Esophagus muscularis mucosa (tissue), 4 donors: Measurements from ENCODE around the gene ATRNL1. TPM values are rescaled to one million over a fixed set of nuclear protein-coding genes. Genes with fewer than 3 reads are reported as not detected.
A peak's percentile ranks its signal among the peaks of the same experiment; 100 is the strongest.

Source experiments
- DNase-seq: peaks from one replicate; pipeline ENCODE4 v3.0.0-alpha.2; 2017; ENCODE audit errors: extremely low spot score
- H3K27ac ChIP-seq, 4 donors: fragments of 200-600 bp; sonication (generic); replicated peaks in 1 of 4; 1 replicate in 3 of 4; 2 replicates in 1 of 4; pipeline ENCODE4 v1.5.1; 2016 to 2019; ENCODE audit warnings: mild to moderate bottlenecking in 1 of 4
- H3K27me3 ChIP-seq, 4 donors: fragments of 200-600 bp; sonication (generic); one replicate each; pipeline versions ENCODE4 v1.5.1 to v1.6.0; 2016 to 2019
- H3K36me3 ChIP-seq, 4 donors: fragments of 200-600 bp; sonication (generic); one replicate each; pipeline ENCODE4 v1.5.1; 2016 to 2019
- H3K4me1 ChIP-seq, 4 donors: fragments of 200-600 bp; sonication (generic); one replicate each; pipeline ENCODE4 v1.5.1; 2016 to 2019
- H3K4me3 ChIP-seq, 4 donors: fragments of 200-600 bp; sonication (generic); 1 replicate in 2 of 4; 2 replicates in 2 of 4; pipeline ENCODE4 v1.5.1; 2016 to 2019; ENCODE audit warnings: mild to moderate bottlenecking in 4 of 4, moderate library complexity in 1 of 4
- H3K9me3 ChIP-seq, 4 donors: fragments of 200-600 bp; sonication (generic); 1 replicate in 3 of 4; 2 replicates in 1 of 4; pipeline ENCODE4 v1.5.1; 2016 to 2019
- EP300 ChIP-seq: sonication (generic); formaldehyde crosslinking; IDR thresholded peaks from one replicate; pipeline ENCODE4 v1.6.1; 2017; ENCODE audit warnings: antibody characterized with exemption
- POLR2A ChIP-seq: fragments of 450-650 bp; IDR thresholded peaks from one replicate; pipeline ENCODE4 v1.6.1; 2017; ENCODE audit warnings: antibody characterized with exemption, moderate library complexity, mild to moderate bottlenecking, low read depth
- POLR2AphosphoS5 ChIP-seq, 2 donors: sonication (generic); formaldehyde crosslinking; IDR thresholded peaks; one replicate each; pipeline ENCODE4 v1.6.1; 2017; ENCODE audit warnings: antibody characterized with exemption in 2 of 2
- WGBS: methylation state at CpG from one replicate; pipeline ENCODE4 v1.1.5; 2018; 5-methylcytosine and 5-hydroxymethylcytosine counted together
- intact Hi-C: fragments of 100-400 bp; cut with DNase I; formaldehyde crosslinking; loops from one replicate; pipeline ENCODE4 v1.15.1; 2023
- total RNA-seq, 4 donors: library from RNA; depleted of rRNA; stranded (reverse); fragments of >200 nt; gene quantifications; one replicate each; pipeline versions ENCODE4 v1.1.0 to v1.2.1, GENCODE V29; 2016
- TF ChIP-seq, protein P1 (sequence below), 3 experiments: fragments of 200-600 bp in 2 of 3; fragments of 450-650 bp in 1 of 3; sonication (generic) in 2 of 3; IDR thresholded peaks; one replicate each; pipeline ENCODE4 v1.5.1; 2017 to 2019; ENCODE audit warnings: antibody characterized with exemption in 3 of 3, mild to moderate bottlenecking in 2 of 3, moderate library complexity in 1 of 3

Gene ATRNL1
- total RNA-seq, 4 donors from 2014 or later, result 5.0 to 18.0 (median 11.3) TPM

DNA sequence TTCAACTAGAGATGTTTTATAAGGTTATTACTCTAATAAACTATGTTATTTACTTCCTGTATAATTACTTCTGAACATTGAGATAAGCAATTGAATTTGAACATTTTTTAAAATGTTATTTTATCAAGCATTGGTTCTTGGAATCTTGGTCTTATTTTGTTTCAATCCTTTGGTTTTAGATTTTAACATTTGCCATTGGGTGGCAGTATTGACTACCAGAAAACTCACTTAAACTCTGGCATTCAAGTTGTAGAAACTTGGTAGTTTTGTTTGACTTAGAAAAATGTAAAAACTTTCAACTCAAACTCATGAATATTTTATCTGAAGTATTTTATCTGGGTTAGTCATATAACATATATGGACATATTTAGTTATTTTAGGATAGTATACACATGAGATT is 48.1 kb downstream of the ATRNL1 start:
- no peak overlapping the region for H3K4me3 ChIP-seq
- no peak overlapping the region for H3K27ac ChIP-seq
- intact Hi-C loops, result no loop called here
- no peak for DNase-seq
- H3K36me3 ChIP-seq, result no peaks in the 10 kb centered on the region
- H3K4me1 ChIP-seq, result no peaks in the 10 kb centered on the region
- H3K9me3 ChIP-seq, result no peaks in the 10 kb centered on the region
- no peaks in the 10 kb centered on the region for H3K27me3 ChIP-seq
- no peak for TF ChIP-seq EP300
- TF ChIP-seq, protein P1, sequence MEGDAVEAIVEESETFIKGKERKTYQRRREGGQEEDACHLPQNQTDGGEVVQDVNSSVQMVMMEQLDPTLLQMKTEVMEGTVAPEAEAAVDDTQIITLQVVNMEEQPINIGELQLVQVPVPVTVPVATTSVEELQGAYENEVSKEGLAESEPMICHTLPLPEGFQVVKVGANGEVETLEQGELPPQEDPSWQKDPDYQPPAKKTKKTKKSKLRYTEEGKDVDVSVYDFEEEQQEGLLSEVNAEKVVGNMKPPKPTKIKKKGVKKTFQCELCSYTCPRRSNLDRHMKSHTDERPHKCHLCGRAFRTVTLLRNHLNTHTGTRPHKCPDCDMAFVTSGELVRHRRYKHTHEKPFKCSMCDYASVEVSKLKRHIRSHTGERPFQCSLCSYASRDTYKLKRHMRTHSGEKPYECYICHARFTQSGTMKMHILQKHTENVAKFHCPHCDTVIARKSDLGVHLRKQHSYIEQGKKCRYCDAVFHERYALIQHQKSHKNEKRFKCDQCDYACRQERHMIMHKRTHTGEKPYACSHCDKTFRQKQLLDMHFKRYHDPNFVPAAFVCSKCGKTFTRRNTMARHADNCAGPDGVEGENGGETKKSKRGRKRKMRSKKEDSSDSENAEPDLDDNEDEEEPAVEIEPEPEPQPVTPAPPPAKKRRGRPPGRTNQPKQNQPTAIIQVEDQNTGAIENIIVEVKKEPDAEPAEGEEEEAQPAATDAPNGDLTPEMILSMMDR (IDR thresholded peaks at IDR 0.05), result peak in 1 of 3 experiments; percentile 11

DNA sequence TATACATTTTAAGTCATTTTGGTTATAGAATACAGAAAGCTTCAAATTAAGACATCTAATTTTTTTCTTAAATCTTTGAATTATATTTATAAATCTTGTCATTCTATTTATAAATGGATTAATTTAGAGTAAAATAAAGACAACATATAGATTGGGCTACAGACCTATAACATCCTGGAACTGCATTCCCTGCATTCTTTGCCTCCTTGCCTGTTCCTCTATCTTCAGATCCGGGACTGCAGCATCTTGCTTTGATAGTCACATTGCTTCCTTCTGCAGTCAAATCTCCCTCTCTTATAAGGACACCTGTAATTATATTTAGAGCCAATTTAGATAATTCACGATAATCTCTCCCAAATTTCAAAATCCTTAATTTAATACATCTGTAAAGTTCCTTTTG is 64.2 kb downstream of the ATRNL1 start:
- Histone ChIP-seq H3K4me3 (no peak overlapping the region), H3K4me1 (no peaks in the 10 kb centered on the region), H3K9me3 (no peaks in the 10 kb centered on the region), H3K27me3 (no peaks in the 10 kb centered on the region), H3K27ac (no peak overlapping the region), H3K36me3 (no peaks in the 10 kb centered on the region)
- TF ChIP-seq POLR2A, result no peak
- TF ChIP-seq, protein P1 (IDR thresholded peaks at IDR 0.05), result no peak
- TF ChIP-seq EP300, result no peak
- TF ChIP-seq POLR2AphosphoS5 (IDR thresholded peaks at IDR 0.05), result no peak
- DNase-seq, result no peak
- 83% methylated on average over 2 of the region's 2 CpGs for WGBS
- intact Hi-C loops, result no loop called here

DNA sequence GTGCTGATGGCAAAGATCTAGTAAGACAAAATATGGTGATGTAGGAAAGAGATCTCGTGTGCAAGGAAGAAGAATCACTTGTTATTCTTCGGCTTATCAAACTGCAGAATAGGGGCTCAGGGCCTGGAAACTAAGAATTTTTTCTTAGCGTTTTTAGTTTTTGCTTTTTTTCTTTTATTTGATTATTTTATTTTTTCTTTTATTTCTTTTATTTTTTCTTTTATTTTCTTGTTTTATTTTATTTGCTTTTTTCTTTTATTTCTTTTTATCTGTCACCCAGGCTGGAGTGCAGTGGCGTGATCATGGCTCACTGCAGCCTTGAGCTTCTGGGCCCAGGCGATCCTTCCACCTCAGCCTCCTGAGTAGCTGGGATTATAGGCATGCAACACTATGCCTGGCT is 70.0 kb downstream of the ATRNL1 start:
- TF ChIP-seq, protein P1 (IDR thresholded peaks at IDR 0.05), result no peak
- TF ChIP-seq POLR2A, result no peak
- no peak for TF ChIP-seq EP300
- TF ChIP-seq POLR2AphosphoS5 (IDR thresholded peaks at IDR 0.05), result no peak
- DNase-seq, result no peak
- no peaks in the 10 kb centered on the region for H3K27me3 ChIP-seq
- H3K4me3 ChIP-seq, result no peak overlapping the region
- H3K36me3 ChIP-seq, result no peaks in the 10 kb centered on the region
- intact Hi-C loops, result no loop called here
- no peaks in the 10 kb centered on the region for H3K4me1 ChIP-seq
- H3K9me3 ChIP-seq, result no peaks in the 10 kb centered on the region
- WGBS, result 91% methylated on average over 5 of the region's 5 CpGs
- H3K27ac ChIP-seq, result no peak overlapping the region

DNA sequence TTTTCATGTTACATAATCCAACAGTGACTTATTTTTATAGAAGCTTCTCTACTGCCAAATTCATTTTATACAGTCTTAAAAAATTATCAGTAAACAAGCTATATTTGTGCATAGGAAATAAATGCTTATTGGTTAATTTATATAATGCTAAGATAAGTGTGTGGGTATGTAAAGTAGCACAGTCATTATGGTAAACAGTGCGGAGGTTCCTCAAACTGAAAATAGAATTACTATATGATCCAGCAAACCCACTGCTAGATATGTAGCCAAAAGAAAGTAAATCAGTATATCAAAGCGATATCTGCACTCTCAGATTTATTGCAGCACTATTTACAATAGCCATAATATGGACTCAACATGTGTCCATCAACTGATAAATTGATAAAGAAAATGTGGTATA is 71.1 kb downstream of the ATRNL1 start:
- no peaks in the 10 kb centered on the region for H3K36me3 ChIP-seq
- intact Hi-C loops, result no loop called here
- no peak for DNase-seq
- no peak overlapping the region for H3K4me3 ChIP-seq
- no peaks in the 10 kb centered on the region for H3K27me3 ChIP-seq
- no peak overlapping the region for H3K27ac ChIP-seq
- TF ChIP-seq, protein P1 (IDR thresholded peaks at IDR 0.05), result no peak
- TF ChIP-seq EP300 (no peak), POLR2A (no peak), POLR2AphosphoS5 (IDR thresholded peaks at IDR 0.05) (no peak)
- no peaks in the 10 kb centered on the region for H3K9me3 ChIP-seq
- H3K4me1 ChIP-seq, result no peaks in the 10 kb centered on the region
- 79% methylated on average over 2 of the region's 2 CpGs for whole genome bisulfite sequencing

DNA sequence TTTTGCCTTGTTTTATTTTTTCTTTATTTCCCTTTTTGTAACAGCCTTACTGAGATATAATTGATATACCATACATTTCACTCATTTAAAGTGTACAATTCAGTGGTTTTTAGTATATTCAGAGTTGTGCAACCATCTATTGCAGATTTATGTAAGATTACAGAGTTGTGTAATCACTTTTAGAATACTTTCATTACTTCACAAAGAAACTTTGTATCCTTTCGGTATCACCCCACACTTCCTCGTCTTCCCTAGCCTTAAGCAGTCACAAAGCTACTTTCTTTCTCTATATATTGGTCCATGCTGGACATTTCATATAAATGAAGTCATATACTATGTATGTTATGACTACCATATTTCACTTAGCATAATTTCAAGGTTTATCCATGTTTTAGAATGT is 74.6 kb downstream of the ATRNL1 start:
- no peaks in the 10 kb centered on the region for H3K36me3 ChIP-seq
- no peaks in the 10 kb centered on the region for H3K9me3 ChIP-seq
- TF ChIP-seq EP300, result no peak
- TF ChIP-seq, protein P1 (IDR thresholded peaks at IDR 0.05), result no peak
- no peak overlapping the region for H3K27ac ChIP-seq
- no peaks in the 10 kb centered on the region for H3K27me3 ChIP-seq
- H3K4me1 ChIP-seq, result peaks cover 0 to 1% (median 0%) of the 10 kb centered on the region in 4 donors
- H3K4me3 ChIP-seq, result no peak overlapping the region
- WGBS, result 75% methylated on average over 2 of the region's 2 CpGs
- no peak for DNase-seq
- intact Hi-C loops, result no loop called here
